GM10847 (cell line): ENCODE measurements around the gene PTPRO.

Source experiments
- POLR2A ChIP-seq: IDR thresholded peaks from 2 replicates; pipeline ENCODE4 v1.6.1; 2011; ENCODE audit not compliant: insufficient read length; ENCODE audit errors: extremely low read depth

PTPRO gene

DNA sequence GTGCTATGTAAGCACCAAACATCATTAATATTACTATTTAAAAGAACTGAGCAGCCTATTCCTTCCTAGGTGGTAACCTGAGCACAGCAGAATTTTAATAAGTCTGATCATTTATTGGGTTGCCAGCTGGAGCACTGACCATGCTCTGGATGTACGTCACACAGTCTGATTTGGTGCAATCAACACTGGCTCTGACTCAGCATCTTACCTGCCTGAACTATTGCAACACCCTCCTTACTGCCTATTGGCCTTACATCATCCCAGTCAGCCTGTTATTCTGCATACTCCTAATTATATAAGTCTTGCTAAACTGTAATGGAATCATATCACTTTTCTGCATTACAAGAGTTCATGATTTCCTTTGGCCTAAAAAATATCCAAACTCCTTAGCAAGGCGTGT lies 149.7 kb downstream of the PTPRO start:
- no peak for TF ChIP-seq POLR2A

DNA sequence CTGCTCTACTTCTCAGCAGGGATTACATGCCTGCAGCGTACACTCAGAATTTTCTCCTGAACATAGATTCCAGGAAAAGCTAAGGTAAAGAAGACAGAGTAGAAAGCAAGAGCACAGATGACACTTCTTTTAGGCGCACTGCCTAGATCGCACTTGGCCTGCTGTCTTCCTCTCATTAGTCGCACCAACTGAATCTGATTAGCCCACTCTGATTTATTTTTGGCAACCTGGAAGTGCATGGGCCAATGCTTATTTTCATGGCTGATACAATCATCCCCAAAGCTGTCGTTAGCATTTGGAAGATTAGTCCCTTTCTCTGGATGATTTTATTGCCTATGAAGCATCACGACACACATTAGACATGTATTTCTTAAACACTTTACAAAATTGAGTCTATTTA lies 152.5 kb downstream of the PTPRO start:
- TF ChIP-seq POLR2A = no peak

DNA sequence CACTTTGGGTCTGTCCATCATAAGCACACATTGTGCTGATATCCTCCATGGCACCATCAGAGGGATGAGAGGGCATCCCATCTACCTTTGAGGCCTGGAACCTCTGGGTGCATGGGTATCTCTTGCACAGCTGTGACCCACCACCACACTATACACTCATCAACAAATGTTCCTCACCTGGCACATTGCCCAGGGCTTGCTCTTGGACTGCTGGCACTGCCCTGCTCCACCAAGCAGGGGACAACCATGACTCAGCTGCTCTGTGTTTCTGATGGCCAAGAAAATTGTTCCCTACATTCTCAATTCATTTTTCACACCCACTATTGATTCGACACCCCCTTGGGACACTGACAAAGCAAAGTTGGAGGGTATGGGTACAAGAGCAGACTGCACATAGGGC lies 155.5 kb downstream of the PTPRO start:
- no peak for TF ChIP-seq POLR2A

DNA sequence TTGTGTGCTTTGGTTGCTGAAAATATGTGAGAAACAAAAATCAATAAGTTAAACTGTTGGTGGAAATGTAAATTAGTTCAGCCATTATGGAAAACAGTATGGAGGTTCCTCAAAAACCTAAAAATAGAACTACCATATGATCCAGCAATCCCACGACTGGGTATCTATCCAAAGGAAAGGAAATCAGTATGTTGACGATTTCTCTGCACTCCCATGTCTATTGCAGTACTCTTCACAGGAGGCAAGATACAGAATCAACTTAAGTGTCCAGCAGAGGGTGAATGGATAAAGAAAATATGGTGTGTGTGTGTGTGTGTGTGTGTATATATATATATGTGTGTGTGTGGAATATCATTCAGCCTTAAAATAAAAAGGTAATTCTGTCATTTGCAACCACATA lies 159.5 kb downstream of the PTPRO start:
- no peak for TF ChIP-seq POLR2A

DNA sequence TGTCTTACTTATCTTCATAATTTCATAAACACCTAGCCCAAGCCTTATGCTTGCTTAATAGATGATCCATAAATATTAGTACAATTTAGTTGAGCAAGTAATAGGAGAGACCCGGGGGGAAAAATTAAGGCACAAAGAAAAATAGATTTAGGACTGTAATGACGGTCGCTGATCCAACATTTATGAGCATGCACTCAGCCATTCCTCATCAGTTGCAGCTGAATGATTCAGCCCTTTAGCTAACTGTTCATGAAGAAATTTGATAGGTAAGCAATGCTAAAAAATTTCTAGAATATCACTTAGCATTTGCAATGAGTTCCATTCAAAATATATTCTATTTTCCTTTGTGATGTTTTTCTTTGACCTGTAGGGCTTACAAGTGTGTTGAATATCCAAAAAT lies 163.2 kb downstream of the PTPRO start:
- no peak for TF ChIP-seq POLR2A

DNA sequence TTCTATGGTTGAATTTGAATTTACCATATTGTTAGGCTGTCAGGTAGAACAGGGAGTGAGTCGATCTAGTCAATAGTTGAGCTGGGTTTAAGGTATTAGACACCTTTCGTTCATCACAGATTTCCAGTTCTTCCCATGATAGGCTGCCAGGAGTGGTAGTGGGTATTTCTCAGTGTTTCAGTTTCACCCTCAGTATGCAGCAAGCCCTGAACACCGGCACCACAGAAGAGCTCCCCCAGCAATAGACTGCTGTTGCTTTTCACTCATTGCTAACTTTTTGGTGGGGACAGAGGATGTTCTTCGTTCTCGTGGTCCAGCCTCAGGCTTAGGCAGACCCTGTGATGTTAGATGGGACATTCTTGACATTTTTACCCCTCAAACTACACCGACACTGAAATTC lies 164.6 kb downstream of the PTPRO start:
- TF ChIP-seq POLR2A = no peak

DNA sequence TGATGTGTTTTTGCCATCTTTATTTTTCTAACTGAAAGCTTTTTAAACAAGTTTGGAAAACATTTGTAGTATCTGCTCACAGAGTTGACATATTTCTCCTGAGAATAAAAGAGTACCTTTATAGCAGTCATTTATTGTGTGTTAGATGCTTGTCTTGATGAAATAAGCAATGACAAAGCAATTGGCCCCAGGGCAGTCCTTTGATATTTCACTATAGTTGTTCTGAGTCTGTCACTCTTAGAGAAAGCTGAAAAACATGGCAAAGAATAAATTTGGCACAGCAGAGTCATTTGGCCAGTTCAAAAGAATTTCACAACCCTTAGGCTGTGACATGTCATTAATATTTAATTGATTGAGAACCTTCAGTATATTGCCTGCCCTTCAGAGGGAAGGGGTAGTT lies 166.2 kb downstream of the PTPRO start:
- TF ChIP-seq POLR2A = no peak

DNA sequence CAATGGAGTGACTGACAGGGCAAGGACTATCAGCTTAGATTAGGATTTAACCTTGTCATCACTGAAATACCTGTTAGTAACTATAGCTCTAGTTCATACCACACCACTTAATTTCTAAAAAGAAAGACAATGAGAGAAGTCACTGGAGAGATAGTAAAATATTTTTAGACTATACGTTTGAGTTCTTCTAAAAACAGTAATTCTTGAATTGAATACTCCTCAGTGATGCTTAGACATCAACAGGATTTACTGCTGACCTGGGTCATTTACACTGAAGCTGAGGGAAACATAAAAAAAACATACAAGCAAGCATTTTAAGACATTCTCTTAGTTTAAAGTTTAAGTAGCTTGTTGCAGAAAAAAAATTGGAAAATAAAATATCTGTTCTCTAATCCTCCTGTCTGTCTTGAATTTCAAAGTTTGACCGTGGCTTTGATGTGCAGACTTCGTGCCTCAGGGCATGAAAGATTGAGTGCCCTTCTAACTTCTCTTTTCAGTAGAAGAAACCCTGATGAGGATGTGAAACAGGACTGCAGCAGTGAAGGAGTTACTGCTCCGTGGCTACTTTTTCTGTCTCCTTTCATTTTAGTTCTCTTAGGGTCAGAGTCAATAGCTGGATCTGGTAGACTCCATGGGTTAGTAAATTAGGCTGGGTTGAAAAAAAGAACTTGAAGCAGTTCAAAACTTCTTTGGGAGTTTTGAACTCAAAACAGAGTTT lies 172.2 kb downstream of the PTPRO start:
- TF ChIP-seq POLR2A = no peak

DNA sequence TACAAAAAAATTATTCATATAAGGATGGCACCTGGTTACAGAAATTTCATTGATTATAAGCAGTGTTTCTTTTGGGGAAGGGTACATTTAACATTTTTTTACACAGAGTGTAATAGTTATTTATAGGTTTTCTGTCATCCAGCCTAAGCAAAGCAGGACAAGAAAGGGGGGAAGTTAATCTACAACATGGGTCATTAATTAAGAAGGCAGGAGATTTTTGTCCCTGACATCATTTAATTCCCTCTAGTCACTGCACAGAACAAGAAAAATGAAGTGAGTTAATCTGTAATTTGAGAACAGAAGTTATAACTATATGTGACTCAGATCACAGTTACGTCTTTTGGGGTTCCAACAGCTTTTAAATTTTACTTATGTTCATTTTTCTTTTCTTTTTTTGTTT lies 173.4 kb downstream of the PTPRO start:
- TF ChIP-seq POLR2A = no peak

DNA sequence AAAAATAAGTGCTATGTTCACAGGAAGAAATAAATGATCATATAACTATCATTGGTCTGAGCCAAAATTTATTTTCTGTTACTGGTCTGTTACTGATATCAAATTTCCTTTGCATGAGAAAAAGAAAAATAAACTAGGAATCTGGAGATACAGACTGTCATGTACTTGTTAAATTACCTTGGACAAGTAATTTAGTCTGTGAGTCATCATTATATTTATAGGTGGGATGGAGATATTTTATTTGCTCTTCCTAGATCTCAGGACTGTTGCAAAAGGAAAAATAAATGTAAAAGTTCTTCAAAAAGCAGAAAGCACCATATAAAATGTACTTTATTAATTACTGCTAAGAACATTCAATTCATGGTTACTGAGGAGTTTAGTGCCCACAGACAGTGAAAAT lies 174.4 kb downstream of the PTPRO start:
- TF ChIP-seq POLR2A = no peak

DNA sequence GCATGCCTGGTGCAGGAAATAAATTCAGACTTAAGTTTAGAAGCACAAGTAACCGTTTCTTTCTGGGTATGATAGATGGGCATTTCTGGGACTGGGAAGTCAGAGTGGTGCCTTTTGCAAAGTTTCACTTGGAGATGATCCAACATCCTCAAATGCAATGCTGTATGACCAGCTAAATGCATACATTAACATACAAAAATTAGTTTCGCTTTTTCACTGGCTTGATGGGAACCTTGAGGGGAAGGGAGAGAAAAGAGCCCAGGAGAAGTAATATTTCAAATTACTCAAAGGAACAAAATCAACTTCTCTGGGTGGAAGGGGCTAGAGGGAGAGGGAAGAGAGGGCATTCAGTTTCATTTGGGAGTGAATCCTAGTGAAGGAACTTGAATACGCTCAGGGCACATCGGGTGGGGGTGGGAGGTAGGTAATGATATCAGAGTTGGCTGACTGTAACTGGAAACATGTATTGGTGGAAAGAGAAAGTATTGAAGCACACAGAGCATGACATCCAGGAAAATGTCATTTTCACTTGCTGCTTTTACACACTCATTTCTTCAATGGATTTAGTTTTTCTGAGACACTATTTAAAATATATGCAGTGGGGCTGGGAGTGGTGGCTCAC lies 175.5 kb downstream of the PTPRO start:
- TF ChIP-seq POLR2A = no peak

DNA sequence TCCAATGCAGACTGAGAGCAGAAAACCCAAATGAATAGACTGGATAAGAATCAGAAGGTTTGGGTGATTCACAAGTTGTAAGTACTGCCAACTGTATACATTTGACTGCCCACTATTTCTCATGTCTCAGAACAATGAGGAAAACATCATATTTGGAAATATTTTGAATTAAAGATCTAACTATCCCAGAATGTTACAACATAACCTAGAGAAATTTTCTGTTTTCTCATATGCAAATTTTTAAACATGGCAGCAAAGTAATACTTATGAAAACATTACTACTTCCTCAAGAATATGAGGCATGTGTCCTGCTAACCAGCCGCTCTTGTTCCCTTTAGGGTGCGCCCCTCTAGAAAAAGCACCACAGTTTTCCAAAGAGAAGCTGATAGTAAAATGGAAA lies 179.9 kb downstream of the PTPRO start:
- no peak for TF ChIP-seq POLR2A

DNA sequence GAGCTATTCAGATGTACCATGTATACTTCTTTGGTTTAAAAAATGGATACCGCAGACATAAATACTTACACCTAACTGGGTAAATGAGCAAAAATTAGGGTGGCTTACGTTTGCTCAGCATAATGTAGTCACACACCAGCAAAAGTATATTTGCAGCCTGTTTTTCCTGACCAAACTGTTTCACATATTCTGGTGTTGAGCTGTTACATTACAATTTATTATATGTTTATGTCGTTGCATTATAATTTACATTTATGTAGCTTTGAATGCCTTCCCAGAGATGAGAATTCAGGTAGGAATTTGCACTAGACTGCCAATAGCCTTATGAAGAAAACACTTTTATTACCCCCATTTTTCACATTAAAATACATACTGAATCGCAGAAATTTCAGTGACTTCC lies 183.3 kb downstream of the PTPRO start:
- TF ChIP-seq POLR2A = no peak

DNA sequence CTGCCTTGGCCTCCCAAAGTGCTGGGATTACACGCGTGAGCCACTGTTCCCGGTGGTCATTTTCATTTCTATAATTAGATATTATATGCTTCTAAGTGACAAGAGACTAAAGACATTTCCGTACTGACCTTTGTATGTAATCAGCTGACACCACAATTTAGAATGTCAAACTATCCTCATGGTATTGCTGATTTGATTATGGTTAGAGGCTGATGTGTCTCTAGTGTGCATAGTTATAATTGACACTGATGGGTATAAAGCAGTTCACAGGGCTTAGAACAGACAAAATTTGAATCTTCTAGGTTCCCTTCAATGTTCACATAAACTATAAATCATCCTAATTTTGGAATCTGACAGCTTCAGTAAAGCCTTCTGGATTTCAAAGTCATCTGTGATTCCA lies 192.7 kb downstream of the PTPRO start:
- TF ChIP-seq POLR2A = no peak

DNA sequence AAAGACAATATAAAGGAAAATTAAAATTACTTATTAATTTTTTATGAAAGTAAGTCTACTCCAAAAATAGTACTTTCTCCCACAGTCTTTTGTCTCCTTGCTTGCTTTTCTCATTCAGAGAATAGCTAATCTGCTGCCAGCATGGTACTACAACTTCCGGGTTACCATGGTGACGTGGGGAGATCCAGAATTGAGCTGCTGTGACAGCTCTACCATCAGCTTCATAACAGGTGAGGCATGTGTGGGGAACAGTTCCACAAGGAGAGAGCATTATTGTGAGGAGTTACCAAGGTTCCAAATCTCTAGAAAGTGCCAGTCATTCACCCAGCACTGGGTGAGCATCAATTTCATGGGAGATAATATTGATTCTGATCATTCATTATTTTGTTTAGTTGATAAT lies 197.8 kb downstream of the PTPRO start:
- no peak for TF ChIP-seq POLR2A

DNA sequence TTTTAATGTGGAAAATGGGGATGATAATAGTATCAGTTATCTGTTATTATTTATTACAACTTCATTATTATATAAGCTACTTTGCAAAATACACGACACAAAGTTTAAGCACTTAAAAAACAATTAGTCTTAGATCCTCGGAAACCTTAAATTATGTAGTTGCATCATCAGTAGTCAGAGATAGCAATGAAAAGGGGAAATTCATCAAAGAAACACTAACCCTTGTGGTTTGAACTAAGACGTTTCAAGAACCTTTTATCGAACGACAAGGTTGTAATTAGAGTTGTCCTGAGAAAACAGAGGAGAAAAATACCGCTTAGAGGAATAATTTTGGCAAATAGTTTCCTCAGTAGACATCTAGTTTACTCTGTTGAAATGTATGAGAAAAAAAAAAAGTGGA lies 198.5 kb downstream of the PTPRO start:
- no peak for TF ChIP-seq POLR2A

DNA sequence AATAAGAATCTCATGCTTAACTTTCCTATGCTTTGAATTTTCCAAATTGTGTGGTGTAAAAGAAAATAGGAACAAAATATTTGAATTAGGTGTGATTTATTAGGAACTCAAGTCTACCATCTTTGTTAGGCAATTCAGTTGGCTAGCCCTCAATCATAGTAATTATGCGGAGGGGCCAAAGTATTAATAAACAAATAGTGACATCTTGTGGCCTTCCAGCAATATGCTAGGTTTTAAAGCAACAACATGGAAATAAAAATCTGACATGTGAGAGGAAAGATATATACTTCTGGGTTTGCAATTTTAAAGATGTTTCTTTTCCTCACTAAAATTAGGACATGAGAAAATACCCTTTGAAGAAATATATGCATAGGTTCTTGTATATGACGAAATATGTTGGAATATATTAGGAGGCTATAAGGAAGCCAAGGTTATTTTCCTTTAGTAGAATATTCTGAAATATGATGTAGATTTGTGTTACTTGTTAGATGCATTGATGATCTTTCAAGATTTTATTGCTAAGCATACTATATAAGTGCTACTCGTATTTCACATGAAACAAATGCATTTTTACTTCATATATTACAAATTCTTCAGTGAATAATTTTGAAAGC lies 200.4 kb downstream of the PTPRO start:
- TF ChIP-seq POLR2A = no peak

DNA sequence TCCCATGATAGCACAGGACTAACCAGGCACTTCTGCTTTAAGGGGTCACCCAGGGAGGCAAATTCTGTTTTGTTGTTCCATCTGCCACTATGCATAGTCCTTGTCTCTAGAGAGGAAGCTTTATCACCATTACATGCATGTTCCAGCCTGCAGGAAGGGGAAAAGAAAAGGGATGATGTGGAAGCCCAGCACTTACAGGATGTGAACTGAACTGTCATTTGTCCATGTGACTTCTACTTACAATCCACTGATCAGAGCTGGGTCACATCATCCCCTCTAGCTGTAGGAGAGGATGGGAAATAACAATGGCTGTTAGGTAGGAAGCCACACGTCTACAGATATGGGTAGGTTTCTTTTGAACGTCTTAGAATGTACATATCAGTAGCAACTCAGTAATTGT lies 203.1 kb downstream of the PTPRO start:
- no peak for TF ChIP-seq POLR2A

DNA sequence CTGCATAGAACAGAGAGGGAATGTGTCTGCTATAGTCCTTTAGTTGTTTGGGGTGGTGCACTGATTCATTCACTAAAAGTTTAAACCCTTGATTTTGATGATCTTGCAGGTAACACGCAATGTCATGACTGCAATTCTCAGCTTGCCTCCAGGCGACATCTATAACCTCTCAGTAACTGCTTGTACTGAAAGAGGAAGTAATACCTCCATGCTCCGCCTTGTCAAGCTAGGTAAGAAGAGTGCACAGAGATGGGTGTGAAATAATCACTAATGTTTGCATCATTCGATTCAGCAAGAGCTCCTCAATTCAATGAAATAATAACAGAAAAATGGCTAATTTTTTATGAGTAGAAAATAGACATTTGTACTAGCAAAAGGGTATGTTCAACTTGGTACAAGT lies 203.7 kb downstream of the PTPRO start:
- TF ChIP-seq POLR2A = no peak
